GM12878 (cell line): ENCODE data around the gene NAV3. TPM values are rescaled to one million over a fixed set of nuclear protein-coding genes. Genes with fewer than 3 reads are reported as not detected.

Source experiments
- ATAC-seq: fragments of 200-7000 bp; cut with Tn5 transposase; 3 replicates; pipeline ENCODE4 v1.9.1; 2020; ENCODE audit warnings: mild to moderate bottlenecking, moderate library complexity
- BruUV-seq: library from RNA; stranded (reverse); fragments of 400-500 nt; replicated peaks from 2 replicates; lab custom pipeline; 2021; lab: Mats Ljungman, UMichigan
- CTCF ChIA-PET: fragments of 300-600 bp; sonication (Branson Sonifier 250); formaldehyde crosslinking; extraction: SDS; loops from one replicate; lab custom pipeline; 2021; ENCODE audit warnings: inconsistent platforms; lab: Yijun Ruan, JAX
- POLR2A ChIA-PET: fragments of 350-600 bp; formaldehyde crosslinking; extraction: SDS; loops from one replicate; lab custom pipeline; 2021; ENCODE audit warnings: inconsistent platforms; lab: Charles Lee
- RAD21 ChIA-PET: fragments of 300-600 bp; sonication (Branson Sonifier 250); formaldehyde crosslinking; loops from one replicate; lab custom pipeline; 2023; ENCODE audit warnings: antibody characterized with exemption; ENCODE audit not compliant: unreplicated experiment; lab: Charles Lee
- SMC1A ChIA-PET: fragments of 300-600 bp; sonication (Branson Sonifier 250); formaldehyde crosslinking; loops from one replicate; lab custom pipeline; 2023; ENCODE audit not compliant: unreplicated experiment, uncharacterized antibody; lab: Charles Lee
- DNase-seq: peaks from one replicate; pipeline ENCODE4 v3.0.0-alpha.2; 2011; ENCODE audit warnings: low read depth, low spot score
- FAIRE-seq: peaks from 3 replicates; lab custom pipeline; 2011; peaks lifted over from hg19 to GRCh38; lab: Jason Lieb, UNC
- H2AFZ ChIP-seq: 2 replicates; pipeline ENCODE4 v1.6.0; 2011; ENCODE audit warnings: low read depth, low read length, control low read depth; ENCODE audit not compliant: control insufficient read depth
- H3K27ac ChIP-seq: 2 replicates; pipeline ENCODE4 v1.5.1; 2011; ENCODE audit warnings: control low read depth; ENCODE audit not compliant: control insufficient read depth, insufficient read depth
- H3K27me3 ChIP-seq, 2 experiments: replicated peaks in 1 of 2; 2 replicates each; pipeline versions ENCODE4 v1.6.0 to v1.6.1; 2011; ENCODE audit warnings: low read length in 1 of 2; ENCODE audit not compliant: control insufficient read depth in 2 of 2, insufficient read depth in 2 of 2
- H3K36me3 ChIP-seq, 2 experiments: 2 replicates each; pipeline ENCODE4 v1.5.1; 2011; ENCODE audit warnings: low read length in 1 of 2; ENCODE audit not compliant: control insufficient read depth in 2 of 2, insufficient read depth in 2 of 2
- H3K4me1 ChIP-seq: 2 replicates; pipeline ENCODE4 v1.6.1; 2011; ENCODE audit warnings: mild to moderate bottlenecking, low read length, moderate library complexity, mixed read lengths; ENCODE audit not compliant: control insufficient read depth, insufficient read depth
- H3K4me2 ChIP-seq: 2 replicates; pipeline ENCODE4 v1.6.0; 2011; ENCODE audit warnings: control low read depth; ENCODE audit not compliant: control insufficient read depth, insufficient read depth
- H3K4me3 ChIP-seq: fragments of 200-600 bp; sonication (generic); 2 replicates; pipeline ENCODE4 v1.5.1; 2016
- H3K79me2 ChIP-seq: 2 replicates; pipeline ENCODE4 v1.6.0; 2011; ENCODE audit warnings: low read length; ENCODE audit not compliant: control insufficient read depth, insufficient read depth
- H3K9ac ChIP-seq: 2 replicates; pipeline ENCODE4 v1.8.0; 2011; ENCODE audit warnings: low read length, control low read depth, mixed read lengths; ENCODE audit not compliant: control insufficient read depth, insufficient read depth
- H3K9me3 ChIP-seq: replicated peaks from 3 replicates; pipeline ENCODE4 v1.5.1; 2011; ENCODE audit warnings: mild to moderate bottlenecking, low read length; ENCODE audit not compliant: control insufficient read depth, insufficient read depth
- H4K20me1 ChIP-seq: 2 replicates; pipeline ENCODE4 v1.6.0; 2011; ENCODE audit not compliant: control insufficient read depth, insufficient read depth
- ATF7 ChIP-seq: fragments of 450-650 bp; IDR thresholded peaks from 2 replicates; pipeline ENCODE4 v1.6.1; 2016; ENCODE audit warnings: low read depth, mild to moderate bottlenecking
- BHLHE40 ChIP-seq, 2 experiments: fragments of 450-650 bp in 1 of 2; IDR thresholded peaks; 2 replicates each; pipeline ENCODE4 v1.6.1; 2011 to 2017; ENCODE audit warnings: low read depth in 2 of 2, borderline replicate concordance in 1 of 2, improper control_type of control experiment in 1 of 2, low read length in 1 of 2, mild to moderate bottlenecking in 1 of 2
- CREB1 ChIP-seq: IDR thresholded peaks from 2 replicates; pipeline ENCODE4 v1.6.1; 2012; ENCODE audit warnings: low read depth, mild to moderate bottlenecking, inconsistent platforms
- FOXK2 ChIP-seq: fragments of 450-650 bp; IDR thresholded peaks from 2 replicates; pipeline ENCODE4 v1.6.1; 2017; ENCODE audit warnings: mild to moderate bottlenecking, moderate library complexity
- MEF2B ChIP-seq: fragments of 450-650 bp; IDR thresholded peaks from 2 replicates; pipeline ENCODE4 v1.6.1; 2018; ENCODE audit warnings: mild to moderate bottlenecking, moderate library complexity; ENCODE audit not compliant: partially characterized antibody, poor library complexity, severe bottlenecking
- NBN ChIP-seq: fragments of 450-650 bp; IDR thresholded peaks from 2 replicates; pipeline ENCODE4 v1.6.1; 2016
- RBBP5 ChIP-seq: fragments of 200-600 bp; sonication (generic); conservative IDR thresholded peaks from 2 replicates; pipeline ENCODE4 v1.6.1; 2016
- SPI1 ChIP-seq: IDR thresholded peaks from 2 replicates; pipeline ENCODE4 v1.6.1; 2011; ENCODE audit warnings: low read depth, mild to moderate bottlenecking, low read length, moderate library complexity, borderline replicate concordance; ENCODE audit not compliant: insufficient read depth
- YY1 ChIP-seq: IDR thresholded peaks from 2 replicates; pipeline ENCODE4 v1.6.1; 2011; ENCODE audit warnings: low read depth, mild to moderate bottlenecking, low read length
- WGBS: methylation state at CpG from one replicate; pipeline ENCODE4 v1.1.6; 2016; ENCODE audit warnings: low lambda C conversion rate; ENCODE audit not compliant: insufficient replicate concordance, insufficient coverage; ENCODE audit errors: missing lambda C conversion rate; 5-methylcytosine and 5-hydroxymethylcytosine counted together
- in situ Hi-C: fragments of 300-500 bp; cut with MboI; formaldehyde crosslinking; loops from 9 replicates; pipeline ENCODE4 v1.14.3; 2018; ENCODE audit warnings: mixed read lengths
- intact Hi-C: fragments of 100-400 bp; cut with micrococcal nuclease; formaldehyde crosslinking; loops from one replicate; pipeline ENCODE4 v1.14.2; 2022; ENCODE audit not compliant: unreplicated experiment
- polyA plus RNA-seq, 11 experiments: library from polyadenylated mRNA; depleted of rRNA in 4 of 11; unstranded in 6 of 11; stranded (reverse) in 5 of 11; fragments of >200 nt; fragmentation: Nextera tagmentation in 4 of 11; fragmentation: Illumina TruSeq in 1 of 11; extraction: Ambion mirVana in 4 of 11; extraction: Trizol in 1 of 11; gene quantifications; 1 replicate in 1 of 11; 2 replicates in 10 of 11; pipeline versions ENCODE4 v1.2.1 to v1.2.3, GENCODE V29; 2011 to 2016; ENCODE audit warnings: inconsistent platforms in 2 of 11, missing spikeins in 2 of 11, low read depth in 1 of 11
- total RNA-seq, 4 experiments: library from RNA; depleted of rRNA in 3 of 4; stranded (reverse); fragments of >200 nt in 3 of 4; fragmentation: Illumina TruSeq in 1 of 4; extraction: Trizol in 1 of 4; gene quantifications; 2 replicates each; pipeline versions ENCODE4 v1.2.1 to v1.2.3, GENCODE V29; 2013 to 2021
- TF ChIP-seq, protein P1 (sequence below): fragments of 450-650 bp; IDR thresholded peaks from 2 replicates; pipeline ENCODE4 v1.6.1; 2016; ENCODE audit warnings: mild to moderate bottlenecking, moderate library complexity, borderline replicate concordance
- TF ChIP-seq, protein P2 (sequence below): fragments of 450-650 bp; formaldehyde crosslinking; IDR thresholded peaks from 2 replicates; pipeline ENCODE4 v1.4.0; 2020; ENCODE audit warnings: mild to moderate bottlenecking, moderate library complexity

Gene NAV3
- total and polyA plus RNA-seq, 10 of the 15 experiments (the other 5 are each of a cell fraction or from before 2014, with no cell fraction given), result 0.05 to 0.51 (median 0.22) TPM; not detected in 1

DNA sequence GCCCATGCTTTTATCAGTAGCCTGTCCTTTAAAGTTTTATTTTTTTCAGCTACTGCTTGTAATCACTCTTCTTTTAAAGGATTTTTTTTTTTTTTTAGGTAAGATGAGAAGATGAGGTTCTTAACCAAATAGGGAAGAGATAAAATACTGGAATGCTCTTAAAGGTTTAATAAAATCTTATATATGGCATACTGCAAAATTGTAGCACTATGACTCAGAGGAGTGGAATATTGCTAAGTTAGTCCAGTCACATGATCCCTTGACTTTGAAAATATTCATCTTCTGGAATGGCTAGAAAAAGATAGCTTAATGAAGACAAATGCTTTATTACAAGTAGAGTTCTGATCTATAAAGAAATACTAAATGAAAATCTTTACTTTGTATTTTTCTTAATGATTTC, 116.6 kb downstream of the NAV3 start:
- H3K4me2 ChIP-seq, result no peak overlapping the region
- no peak overlapping the region for H3K9ac ChIP-seq
- H3K36me3 ChIP-seq, result no peaks in the 10 kb centered on the region
- SMC1A ChIA-PET, result interaction anchor here (0.6 to 1.3 kb wide), 2 partner anchors 72 to 221 kb away, joined by 3 to 6 read pairs; no protein-coding TSS in a partner anchor
- BruUV-seq, result no TSS peak
- no peaks in the 10 kb centered on the region for H3K27me3 ChIP-seq
- no peak overlapping the region for H3K4me3 ChIP-seq
- ATAC-seq (no peak), DNase-seq (no peak), FAIRE-seq (no peak)
- CTCF ChIA-PET, result interaction anchor here (0.9 kb wide), 1 partner anchor 50 kb away, joined by 3 read pairs; no protein-coding TSS in a partner anchor
- no peak overlapping the region for H3K27ac ChIP-seq
- H3K9me3 ChIP-seq, result no peaks in the 10 kb centered on the region
- RAD21 ChIA-PET, result interaction anchor here (1.1 kb wide), 1 partner anchor 18 kb away, joined by 3 read pairs; no protein-coding TSS in a partner anchor
- no peak for TF ChIP-seq RBBP5
- TF ChIP-seq FOXK2, result no peak
- TF ChIP-seq CREB1, result no peak
- in situ Hi-C loops (no loop called here), intact Hi-C loops (no loop called here)
- H2AFZ ChIP-seq, result no peak overlapping the region
- H3K4me1 ChIP-seq, result no peaks in the 10 kb centered on the region
- POLR2A ChIA-PET, result no interaction called here
- H3K79me2 ChIP-seq, result no peaks in the 10 kb centered on the region
- H4K20me1 ChIP-seq, result no peaks in the 10 kb centered on the region

DNA sequence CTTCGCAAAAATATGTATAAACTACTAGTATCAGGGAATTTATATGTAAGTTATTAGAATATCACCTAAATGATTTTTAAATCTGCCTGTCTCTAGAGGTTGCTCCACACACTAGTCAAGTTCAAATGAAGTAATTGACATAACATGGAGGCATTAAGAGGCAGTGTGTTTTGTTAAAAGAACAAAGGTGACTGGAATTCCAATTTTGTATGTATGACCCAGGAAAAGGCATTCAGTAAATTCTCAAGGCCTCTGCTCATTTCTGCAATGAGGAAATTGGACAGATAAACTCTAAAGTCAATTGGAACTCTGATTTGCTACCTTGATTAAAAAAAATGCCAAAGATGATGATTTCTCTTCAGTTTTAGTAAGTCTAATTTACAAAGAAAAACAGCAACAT, 117.1 kb downstream of the NAV3 start:
- CTCF ChIA-PET, result no interaction called here
- no peaks in the 10 kb centered on the region for H3K4me1 ChIP-seq
- intact Hi-C loops (no loop called here), in situ Hi-C loops (no loop called here)
- no peaks in the 10 kb centered on the region for H3K27me3 ChIP-seq
- H3K9me3 ChIP-seq, result no peaks in the 10 kb centered on the region
- H3K36me3 ChIP-seq, result no peaks in the 10 kb centered on the region
- BruUV-seq, result no TSS peak
- H3K27ac ChIP-seq, result no peak overlapping the region
- no peaks in the 10 kb centered on the region for H3K79me2 ChIP-seq
- H2AFZ ChIP-seq, result no peak overlapping the region
- no peaks in the 10 kb centered on the region for H4K20me1 ChIP-seq
- RAD21 ChIA-PET, result no interaction called here
- no peak overlapping the region for H3K4me3 ChIP-seq
- 86% methylated on average over 1 of the region's 1 CpG for WGBS
- DNase-seq (no peak), ATAC-seq (no peak), FAIRE-seq (no peak)
- POLR2A ChIA-PET, result no interaction called here
- H3K9ac ChIP-seq, result no peak overlapping the region
- no peak overlapping the region for H3K4me2 ChIP-seq
- SMC1A ChIA-PET, result no interaction called here
- TF ChIP-seq, protein P1, sequence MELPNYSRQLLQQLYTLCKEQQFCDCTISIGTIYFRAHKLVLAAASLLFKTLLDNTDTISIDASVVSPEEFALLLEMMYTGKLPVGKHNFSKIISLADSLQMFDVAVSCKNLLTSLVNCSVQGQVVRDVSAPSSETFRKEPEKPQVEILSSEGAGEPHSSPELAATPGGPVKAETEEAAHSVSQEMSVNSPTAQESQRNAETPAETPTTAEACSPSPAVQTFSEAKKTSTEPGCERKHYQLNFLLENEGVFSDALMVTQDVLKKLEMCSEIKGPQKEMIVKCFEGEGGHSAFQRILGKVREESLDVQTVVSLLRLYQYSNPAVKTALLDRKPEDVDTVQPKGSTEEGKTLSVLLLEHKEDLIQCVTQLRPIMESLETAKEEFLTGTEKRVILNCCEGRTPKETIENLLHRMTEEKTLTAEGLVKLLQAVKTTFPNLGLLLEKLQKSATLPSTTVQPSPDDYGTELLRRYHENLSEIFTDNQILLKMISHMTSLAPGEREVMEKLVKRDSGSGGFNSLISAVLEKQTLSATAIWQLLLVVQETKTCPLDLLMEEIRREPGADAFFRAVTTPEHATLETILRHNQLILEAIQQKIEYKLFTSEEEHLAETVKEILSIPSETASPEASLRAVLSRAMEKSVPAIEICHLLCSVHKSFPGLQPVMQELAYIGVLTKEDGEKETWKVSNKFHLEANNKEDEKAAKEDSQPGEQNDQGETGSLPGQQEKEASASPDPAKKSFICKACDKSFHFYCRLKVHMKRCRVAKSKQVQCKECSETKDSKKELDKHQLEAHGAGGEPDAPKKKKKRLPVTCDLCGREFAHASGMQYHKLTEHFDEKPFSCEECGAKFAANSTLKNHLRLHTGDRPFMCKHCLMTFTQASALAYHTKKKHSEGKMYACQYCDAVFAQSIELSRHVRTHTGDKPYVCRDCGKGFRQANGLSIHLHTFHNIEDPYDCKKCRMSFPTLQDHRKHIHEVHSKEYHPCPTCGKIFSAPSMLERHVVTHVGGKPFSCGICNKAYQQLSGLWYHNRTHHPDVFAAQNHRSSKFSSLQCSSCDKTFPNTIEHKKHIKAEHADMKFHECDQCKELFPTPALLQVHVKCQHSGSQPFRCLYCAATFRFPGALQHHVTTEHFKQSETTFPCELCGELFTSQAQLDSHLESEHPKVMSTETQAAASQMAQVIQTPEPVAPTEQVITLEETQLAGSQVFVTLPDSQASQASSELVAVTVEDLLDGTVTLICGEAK, result no peak
- TF ChIP-seq NBN (no peak), MEF2B (no peak), SPI1 (no peak), YY1 (no peak), ATF7 (no peak), BHLHE40 (IDR thresholded peaks at IDR 0.05; ENCODE audit: borderline replicate concordance in 1 of 2, low read depth in 2 of 2, low read length in 1 of 2) (no peak)
- TF ChIP-seq, protein P2, sequence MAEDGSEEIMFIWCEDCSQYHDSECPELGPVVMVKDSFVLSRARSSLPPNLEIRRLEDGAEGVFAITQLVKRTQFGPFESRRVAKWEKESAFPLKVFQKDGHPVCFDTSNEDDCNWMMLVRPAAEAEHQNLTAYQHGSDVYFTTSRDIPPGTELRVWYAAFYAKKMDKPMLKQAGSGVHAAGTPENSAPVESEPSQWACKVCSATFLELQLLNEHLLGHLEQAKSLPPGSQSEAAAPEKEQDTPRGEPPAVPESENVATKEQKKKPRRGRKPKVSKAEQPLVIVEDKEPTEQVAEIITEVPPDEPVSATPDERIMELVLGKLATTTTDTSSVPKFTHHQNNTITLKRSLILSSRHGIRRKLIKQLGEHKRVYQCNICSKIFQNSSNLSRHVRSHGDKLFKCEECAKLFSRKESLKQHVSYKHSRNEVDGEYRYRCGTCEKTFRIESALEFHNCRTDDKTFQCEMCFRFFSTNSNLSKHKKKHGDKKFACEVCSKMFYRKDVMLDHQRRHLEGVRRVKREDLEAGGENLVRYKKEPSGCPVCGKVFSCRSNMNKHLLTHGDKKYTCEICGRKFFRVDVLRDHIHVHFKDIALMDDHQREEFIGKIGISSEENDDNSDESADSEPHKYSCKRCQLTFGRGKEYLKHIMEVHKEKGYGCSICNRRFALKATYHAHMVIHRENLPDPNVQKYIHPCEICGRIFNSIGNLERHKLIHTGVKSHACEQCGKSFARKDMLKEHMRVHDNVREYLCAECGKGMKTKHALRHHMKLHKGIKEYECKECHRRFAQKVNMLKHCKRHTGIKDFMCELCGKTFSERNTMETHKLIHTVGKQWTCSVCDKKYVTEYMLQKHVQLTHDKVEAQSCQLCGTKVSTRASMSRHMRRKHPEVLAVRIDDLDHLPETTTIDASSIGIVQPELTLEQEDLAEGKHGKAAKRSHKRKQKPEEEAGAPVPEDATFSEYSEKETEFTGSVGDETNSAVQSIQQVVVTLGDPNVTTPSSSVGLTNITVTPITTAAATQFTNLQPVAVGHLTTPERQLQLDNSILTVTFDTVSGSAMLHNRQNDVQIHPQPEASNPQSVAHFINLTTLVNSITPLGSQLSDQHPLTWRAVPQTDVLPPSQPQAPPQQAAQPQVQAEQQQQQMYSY (CRISPR knock-in tag), result no peak
